ENCODE data around the gene SAPCD2.

Gene SAPCD2

DNA sequence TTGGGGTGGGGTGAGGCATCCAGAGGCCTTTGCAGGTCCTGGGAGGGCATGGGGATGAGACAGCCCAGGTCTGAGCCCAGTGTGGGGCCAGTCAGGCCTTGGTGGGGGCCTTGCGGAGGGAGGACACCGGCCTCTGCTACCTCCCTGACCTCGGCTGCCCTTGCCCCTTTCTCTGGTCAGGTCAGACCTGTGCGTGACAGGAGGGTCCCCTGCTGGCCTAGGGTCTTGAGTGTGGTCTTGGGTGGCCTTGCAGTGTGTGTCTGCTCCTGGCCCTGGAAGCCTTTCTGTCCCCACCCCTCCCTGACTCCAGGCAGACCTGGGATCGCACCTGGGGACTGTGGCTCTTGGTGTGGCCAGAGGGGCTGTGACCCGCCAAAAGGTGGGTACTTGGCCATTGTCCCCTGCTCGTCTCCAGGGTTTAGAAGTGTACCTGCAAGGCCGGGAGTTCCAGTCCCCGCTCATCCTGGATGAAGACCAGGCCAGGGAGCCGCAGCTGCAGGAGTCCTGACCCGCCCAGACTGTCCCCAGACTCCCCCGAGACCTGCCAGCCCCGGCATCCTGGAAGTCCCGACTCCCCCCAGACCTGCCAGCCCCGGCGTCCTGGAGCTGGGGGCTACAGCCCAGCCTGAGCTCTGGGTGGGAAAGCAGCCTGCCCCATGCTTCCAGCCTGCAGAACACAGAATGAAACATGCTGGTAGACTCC, 12.0 kb upstream of the SAPCD2 start:
- DNase-seq (ENCODE audit: low read depth, low spot score) = no peak

DNA sequence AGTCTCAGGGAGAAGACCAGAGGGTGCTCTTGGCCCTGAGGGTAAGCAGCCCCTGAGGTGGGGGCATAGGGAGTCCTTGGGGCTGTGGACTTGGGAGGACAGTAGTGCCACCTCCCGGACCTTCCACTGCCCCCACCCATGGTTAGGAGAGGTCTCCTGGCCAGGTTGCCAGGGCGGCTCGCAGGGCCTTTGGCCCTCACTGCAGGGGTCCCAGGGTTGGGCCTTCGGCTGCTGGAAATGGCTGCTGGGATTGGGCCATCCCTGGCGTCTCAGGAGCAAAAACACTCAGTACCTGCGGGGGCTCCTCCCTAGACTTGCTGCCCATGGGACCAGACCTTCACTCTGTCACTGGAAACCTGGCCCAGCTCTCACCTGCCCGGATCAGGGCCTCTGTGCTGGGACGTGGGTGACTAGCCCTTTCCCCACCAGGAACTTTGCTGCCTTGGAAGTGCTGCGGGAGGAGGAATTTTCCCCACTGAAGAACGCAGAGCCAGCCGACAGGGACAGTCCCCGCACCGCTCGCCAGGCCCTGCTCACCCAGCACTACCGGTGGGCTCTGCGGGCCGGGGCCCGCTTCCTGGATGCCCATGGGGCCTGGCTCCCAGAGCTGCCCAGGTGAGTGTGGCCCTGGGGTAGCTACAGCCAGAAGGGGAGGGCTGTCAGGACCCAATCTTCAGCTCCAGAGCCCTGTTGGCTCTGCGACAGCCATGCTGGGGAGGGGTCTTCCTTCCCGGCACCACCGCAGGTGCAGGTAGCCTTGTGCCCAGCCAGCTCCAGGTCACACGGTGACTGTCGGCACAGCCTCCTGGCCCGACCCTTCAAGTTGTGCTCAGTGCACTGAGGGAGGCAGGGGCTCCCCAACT, 10.1 kb upstream of the SAPCD2 start:
- DNase-seq (ENCODE audit: low read depth, low spot score) = no peak

DNA sequence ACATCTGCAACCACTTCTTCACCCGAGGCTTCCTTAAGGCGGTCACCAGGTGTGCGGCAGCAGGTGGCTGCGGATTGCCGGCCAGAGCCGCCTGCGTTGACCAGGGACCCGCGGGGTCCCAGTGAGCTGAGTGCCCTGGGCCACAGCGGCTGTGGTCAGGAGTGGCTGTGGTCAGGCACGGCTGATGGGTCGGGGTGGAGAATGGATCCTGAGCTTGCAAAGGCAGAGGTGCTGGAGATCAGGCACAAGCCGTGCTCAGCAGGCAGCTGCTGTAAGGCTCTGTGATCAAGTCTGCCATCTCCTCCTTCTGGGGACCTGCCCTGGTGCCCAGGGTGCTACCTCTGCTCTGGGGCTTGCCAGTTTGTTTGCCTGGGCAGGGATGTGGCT, 9.0 kb upstream of the SAPCD2 start:
- no peak for DNase-seq (ENCODE audit: low read depth, low spot score)

DNA sequence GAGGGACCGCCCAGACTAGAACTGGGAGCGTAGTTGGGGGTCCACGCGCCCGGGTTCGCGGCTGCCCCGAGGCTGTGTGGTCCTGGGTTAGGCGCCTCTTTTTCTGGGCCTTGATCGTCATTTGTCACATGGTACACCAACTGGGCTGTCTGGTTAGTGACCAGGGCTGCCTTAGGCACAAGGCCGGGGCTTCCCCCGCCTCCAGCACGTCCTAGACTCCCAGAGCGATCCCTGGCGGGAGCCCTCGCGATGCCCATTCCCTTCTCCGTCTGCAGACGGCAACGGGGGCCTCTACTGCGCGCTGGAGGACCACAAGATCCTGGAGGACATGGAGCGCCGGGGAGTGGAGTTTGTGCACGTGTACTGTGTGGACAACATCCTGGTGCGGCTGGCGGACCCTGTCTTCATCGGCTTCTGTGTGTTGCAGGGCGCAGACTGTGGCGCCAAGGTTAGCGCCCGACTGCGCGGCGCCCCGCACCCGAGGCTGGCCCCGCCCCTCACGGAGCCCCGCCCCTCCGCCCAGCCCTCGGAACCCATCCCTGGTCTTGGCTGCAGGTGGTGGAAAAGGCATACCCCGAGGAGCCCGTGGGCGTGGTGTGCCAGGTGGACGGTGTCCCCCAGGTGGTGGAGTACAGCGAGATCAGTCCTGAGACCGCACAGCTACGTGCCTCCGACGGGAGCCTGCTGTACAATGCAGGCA, 8.5 kb upstream of the SAPCD2 start:
- no peak for DNase-seq (ENCODE audit: low read depth, low spot score)

DNA sequence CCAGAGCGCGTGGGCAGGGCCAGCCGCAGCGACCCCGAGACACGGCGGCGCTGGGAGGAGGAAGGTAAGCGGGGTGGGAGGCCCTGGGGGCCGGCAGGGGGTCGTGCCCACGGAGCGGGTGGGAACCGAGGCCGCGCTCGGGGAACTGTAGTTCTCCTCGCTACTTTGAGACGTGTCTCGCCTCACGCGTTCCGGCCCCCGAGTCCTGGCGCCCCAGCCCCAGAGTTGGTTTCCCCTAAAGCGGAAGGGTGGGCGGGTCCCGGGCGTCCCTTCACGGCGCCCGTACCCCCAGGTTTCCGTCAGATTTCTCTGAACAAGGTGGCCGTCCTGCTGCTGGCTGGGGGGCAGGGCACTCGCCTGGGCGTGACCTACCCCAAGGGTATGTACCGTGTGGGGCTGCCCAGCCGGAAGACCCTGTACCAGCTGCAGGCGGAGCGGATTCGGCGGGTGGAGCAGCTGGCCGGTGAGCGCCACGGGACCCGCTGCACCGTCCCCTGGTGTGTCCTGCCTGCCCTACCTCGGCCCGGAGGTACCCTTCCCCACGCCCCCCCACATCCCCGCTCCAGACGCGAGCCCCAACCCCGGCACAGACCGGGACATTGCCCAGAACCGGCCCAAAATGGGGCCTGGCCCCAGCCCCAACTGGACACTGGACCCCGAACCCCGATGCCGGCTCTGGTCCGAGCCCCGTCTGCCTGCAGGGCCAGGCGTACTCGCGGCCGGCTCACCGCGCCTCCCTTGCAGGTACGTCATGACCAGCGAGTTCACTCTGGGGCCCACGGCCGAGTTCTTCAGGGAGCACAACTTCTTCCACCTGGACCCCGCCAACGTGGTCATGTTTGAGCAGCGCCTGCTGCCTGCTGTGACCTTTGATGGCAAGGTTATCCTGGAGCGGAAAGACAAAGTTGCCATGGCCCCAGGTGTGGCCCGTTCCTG, 7.7 kb upstream of the SAPCD2 start:
- DNase-seq (ENCODE audit: low read depth, low spot score) = no peak

DNA sequence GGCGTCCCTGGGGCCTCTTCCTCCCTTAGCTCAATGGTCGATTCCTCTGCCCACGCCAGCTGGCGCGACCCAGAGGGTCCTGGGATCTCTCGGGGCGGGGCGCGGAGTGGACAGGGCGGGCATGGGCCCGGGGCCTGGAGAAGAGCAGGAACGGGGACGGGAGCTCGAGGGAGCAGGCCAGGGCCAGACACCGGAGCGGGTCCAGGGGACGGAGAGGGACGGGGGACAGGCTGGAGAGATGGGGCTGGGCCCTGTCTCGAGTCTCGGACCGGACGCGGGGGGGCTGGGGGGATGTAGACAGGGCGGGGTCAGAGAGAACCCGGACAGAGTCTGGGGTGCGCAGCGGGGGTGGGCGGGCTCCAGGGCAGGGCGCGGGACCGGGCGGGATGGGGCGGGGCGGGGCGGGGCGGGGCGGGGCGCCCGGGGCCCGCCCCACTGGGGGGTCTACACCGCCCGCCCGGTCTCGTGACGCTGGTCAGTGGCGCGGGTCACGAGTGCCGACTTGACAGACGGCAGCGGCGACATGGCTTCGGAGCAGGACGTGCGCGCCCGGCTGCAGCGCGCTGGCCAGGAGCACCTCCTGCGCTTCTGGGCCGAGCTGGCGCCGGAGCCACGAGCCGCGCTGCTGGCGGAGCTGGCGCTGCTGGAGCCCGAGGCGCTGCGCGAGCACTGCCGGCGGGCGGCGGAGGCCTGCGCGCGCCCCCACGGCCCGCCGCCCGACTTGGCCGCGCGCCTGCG, 6.8 kb upstream of the SAPCD2 start, which contains the start of gene UAP1L1:
Gene UAP1L1 (plus strand): TSS at position 508 of the 738 bp plus-strand sequence. CDS start 16 bp downstream, at position 524.
- DNase-seq (ENCODE audit: low read depth, low spot score) = no peak

DNA sequence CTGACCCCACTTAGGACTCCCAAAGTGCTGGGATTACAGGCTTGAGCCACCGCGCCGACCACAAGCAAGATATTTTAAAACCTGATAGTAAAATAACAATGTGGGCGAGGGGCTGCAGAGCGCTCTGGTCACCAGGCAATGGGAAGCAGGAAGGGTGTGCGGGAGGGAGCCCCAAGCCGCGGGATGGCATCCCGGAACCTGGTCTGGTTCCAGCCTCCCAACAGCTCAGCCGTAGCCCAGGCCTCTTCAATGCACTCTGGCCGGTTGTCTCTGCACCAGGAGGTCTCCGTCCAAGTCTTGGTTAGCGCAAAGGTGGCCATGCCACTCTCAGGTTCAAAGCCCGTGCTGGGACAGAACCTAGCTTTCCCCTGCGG, 6.3 kb upstream of the SAPCD2 start:
- no peak for DNase-seq (ENCODE audit: low read depth, low spot score)

DNA sequence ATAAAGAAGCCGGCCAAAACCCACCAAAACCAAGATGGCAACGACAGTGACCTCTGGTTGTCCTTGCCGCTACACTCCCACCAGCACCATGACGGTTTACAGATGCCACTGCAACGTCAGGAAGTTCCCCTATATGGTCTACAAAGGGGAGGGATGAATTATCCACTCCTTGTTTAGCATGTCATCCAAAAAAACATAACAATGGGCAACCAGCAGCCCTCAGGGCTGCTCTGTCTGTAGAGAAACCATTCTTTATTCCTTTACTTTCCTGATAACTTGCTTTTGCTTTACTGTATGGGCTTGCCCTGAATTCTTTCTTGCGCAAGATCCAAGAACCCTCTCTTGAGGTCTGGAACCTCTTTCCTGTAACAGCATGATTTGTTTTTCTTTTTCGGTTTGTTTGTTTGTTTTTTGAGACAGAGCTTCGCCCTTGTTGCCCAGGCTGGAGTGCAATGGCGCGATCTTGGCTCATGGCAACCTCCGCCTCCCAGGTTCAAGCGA, 5.0 kb upstream of the SAPCD2 start:
- no peak for DNase-seq (ENCODE audit: low read depth, low spot score)

DNA sequence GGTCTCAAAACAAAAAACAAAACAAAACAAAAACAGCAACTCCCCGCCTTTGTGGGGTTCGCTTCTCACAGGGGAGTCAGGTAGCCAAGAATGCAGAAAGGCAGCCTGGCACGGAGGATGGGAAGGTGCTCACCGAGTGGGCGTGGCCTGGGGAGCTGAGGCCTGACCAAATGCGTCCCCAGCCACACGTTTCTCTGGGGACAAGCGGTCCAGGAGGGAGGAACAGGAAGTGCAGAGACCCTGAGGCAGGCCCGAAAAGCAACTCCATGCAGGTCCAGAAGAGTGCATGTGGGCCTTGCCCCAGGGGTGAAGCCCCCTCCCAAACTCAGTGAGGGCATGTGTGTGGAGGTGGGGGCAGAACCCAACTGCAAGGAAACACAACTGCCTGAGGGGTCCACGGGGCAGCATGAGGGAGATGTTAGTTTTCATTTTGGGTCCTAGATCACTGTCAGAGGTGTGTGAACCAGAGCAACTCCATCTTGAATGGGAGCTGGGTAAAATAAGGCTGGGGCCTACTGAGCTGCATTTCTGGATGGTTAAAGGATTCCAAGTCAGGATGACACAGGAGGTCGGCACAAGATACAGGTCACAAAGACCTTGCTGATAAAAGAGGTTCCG, 4.4 kb upstream of the SAPCD2 start:
- no peak for DNase-seq (ENCODE audit: low read depth, low spot score)

DNA sequence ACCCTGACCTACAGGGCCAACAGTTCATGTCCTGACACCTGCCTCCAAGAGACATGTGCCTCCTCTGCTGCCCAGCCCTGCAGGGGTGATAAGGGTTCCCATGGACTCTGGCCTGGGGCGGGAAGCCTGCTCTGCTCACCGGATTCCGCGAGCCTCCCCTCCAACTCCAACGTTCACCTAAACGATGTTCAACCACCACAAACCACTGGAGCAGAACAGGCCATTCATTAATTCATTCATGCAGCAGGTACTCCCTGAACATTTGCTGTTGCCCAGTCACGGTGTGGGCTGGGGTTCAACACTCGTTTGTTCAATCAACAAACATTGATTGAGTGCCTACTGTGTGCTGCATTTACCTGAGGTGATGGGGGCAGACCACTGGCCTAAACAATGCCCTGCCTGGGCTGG, 3.6 kb upstream of the SAPCD2 start:
- no peak for DNase-seq (ENCODE audit: low read depth, low spot score)

DNA sequence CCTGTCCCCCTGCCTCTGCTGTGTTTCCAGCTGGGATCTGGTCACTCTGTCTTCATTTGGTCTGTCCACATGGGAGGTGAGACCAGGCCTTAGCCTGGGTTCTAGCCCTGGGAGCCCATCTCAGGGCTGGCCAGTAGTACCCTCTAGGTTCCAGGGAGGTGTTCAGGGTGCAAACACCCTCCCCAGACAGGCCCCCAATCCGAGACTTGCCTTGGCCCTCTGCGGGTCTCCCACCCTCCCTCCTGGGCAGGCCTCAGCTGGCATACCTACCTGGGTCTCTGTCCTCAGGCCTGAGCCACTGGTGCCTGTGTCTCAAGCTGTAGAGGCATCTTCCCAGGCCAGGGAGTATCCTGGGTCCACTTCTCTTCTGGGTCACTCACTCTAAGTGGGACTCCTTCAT, 925 bp upstream of the SAPCD2 start:
- DNase-seq (ENCODE audit: low read depth, low spot score) = no peak

DNA sequence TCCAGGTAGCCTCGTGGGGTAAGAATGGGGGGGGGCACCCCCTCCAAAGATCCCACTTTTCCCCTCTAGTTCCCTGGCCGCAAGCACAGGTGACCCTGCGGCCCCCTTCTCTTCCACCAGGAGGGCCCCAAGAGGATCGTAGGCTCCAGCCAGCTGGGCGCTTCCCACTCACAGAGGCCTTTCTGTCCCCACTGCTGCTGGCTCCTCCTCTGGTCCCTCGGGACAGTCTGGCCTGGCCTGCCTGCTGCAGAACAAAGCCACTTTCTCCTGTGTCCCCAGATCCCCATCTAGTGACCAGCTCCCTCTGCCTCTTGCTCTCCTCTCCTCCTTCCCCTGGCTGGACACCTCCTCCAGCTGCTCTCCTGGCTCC, 534 bp upstream of the SAPCD2 start:
- DNase-seq (ENCODE audit: low read depth, low spot score) = no peak

DNA sequence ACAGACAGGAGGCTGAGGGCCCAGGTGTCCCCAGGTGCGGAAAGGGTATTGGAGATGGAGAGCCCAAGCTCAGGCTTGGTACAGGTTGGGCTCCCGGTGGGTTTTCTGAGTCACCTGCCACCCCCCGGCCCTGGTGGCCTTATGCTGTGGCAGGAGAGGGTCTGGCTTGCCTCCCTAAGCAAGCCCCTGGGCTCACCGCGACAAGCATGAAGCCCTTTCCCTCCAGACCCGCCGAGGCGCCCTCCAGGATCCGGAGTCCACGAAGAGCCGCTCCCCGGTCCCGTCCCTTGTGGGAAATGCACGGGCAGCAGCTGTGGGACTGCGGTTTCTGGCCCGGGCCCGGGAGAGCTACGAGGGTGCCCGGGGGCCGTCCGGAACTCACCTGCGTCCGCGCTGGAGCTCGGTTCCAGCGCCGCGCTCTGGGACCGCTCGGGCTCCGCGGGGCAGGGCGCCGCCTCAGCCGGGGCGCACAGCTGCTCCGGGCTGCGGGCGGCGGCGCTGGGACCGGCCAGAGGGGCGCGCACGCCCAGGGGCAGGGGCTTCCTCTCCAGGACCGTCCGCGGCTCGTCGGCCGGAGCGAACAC, 757 bp downstream of the SAPCD2 start:
- DNase-seq (ENCODE audit: low read depth, low spot score) = no peak

DNA sequence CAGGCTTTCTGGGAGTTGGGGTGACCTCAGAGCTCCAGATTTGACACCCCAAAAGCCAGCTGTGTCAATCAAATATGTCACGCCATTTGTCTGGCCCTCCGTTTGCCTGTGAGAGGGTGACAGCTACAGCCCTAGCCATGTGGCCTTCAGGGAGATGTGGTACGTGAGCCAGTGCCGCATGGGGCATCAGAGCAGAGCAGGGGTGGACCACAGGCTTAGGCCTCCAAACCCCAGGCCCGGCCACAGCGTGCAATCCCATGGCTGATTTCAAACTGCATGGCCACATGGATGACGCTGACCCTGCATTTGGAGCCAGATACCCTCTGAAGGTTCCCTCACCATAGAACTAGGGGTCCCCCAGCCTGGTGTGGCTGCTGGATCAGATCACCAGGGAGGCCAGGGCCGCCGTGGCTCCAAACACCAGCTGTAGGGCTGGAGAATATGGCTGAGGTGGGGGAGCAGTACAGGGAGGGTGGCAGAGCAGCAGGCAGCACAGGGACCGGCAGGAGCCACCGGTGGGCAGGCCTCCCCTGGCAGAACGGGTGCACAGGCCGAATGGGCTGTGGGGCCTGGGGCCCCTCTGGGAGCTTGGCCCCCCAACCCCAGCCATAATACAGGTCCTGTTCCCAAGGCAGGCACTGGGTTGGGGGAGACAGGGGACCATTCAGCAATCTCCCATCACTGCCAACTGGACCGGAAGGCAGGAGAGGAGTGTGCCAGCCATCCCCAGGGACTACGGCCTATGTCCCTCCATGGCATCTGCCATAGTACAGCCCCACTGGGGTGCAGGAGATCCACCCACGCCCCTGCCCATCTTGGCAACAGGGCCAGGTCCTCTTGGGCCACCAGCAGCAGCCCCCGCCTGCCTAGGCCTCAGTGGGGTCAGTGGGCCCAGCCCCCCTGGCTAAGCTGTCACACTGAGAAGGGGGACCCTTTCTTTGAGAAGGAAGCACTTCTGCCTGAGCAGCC, 1.5 kb downstream of the SAPCD2 start:
- no peak for DNase-seq (ENCODE audit: low read depth, low spot score)

DNA sequence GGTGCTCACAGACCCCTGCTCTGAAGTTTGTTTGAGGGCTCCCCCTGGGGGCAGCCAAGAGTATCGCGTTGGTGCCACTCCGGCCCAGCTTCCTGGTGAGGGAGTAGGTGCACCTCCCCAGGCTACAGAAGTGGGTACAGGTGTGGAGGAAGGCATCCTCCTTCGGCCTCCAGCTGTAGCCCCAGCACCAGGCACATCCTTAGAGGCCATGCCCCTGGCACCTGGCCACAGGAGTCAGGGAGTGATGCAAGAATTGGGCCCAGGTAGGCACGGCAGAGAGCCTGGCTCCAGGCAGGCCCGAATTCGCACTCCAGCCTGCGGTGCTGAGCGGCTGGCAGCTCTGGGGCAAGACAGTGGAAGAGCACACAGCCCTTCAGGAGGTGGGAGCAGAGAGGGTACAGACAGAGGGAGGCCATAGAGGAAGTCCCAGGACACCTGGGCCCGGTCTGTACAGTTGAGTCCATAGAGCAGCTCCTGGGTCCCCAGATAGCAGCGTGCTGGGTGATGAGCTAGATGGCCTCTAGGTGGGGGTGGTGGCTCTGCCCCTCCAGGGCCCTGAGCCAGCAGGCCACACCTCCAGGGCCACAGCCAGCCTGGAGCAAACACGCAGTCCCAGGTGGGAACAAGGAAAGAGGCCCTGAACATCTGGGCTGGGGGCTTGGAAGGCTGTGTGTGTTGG, 2.4 kb downstream of the SAPCD2 start:
- peak; percentile 75 for DNase-seq (ENCODE audit: low read depth, low spot score)

DNA sequence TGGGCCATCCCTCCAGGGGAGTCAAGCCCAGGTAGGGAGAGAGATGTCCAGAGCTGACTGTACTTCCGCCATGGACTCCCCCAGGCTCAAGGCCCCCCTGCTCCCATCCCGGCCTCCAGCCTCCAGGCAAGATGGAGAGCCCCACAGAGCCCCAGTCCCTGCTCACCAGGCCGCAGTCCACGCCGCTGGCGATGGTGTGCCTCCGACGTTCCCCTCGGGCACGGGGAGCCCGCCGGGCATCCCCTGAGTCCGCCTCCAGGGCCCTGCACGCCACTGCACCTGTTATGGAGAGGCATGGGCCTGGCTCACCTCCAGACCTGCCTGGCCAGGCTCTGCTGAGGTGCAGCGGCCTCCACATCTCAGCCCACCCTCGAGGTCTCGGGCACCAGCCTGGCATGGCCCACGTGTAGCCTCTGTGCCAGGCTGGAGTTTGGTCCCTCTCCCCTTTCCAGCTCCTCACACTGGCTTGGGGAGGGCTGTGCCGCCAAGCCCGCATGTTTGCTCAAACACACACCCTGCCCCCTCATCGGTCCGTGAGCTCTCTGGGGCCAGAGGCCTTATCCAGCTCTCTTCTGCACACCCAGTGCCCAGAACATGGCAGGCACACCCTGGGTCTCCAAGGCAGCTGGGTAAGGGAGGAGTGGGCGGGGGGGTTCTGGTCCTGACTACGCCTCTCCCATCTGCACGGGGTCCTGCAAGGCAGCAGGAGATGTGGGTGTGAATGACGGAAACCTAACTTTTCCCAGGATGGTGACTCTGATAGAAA, 4.1 kb downstream of the SAPCD2 start:
- no peak for DNase-seq (ENCODE audit: low read depth, low spot score)

DNA sequence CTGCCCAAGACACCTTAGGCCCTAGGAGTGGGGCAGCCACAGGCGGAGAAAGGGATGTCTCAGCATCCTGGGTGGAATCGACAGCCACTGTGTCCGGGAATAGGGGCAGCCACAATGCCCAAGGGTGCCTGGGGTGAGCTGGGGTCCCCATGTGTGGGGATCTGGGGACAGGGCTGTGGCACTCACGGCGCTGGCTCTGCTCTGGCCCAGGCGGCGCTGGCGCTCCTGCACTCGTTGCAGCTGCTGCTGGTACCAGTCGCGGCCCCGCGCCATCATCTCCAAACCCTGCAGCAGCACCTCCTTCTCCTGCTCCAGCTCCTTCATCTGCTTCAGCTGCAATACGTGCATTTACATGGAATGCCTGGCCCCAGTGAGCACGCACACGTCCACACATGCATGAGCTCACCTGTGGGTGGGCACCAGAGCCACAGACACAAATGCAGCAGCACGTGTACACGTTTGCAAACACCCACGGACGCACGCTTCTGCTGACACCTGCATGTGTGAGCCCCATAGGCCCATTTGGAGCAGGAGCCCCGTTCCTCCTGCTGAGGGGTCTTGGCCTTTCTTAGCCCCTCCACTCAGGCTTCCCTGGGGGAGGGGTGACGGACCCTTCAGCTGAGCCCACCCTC, 4.9 kb downstream of the SAPCD2 start:
- DNase-seq (ENCODE audit: low read depth, low spot score) = no peak

Measured in activated naive CD8-positive, alpha-beta T cell treated with anti-CD3 and anti-CD28 coated beads, Interleukin-2, amount 50 U/mL, for 16 hours (primary cell).